Suprapubic skin (tissue), 2 donors: Measurements from ENCODE around the gene NAALADL2.

Experiments
- EP300 ChIP-seq: sonication (generic); formaldehyde crosslinking; IDR thresholded peaks from one replicate; pipeline ENCODE4 v1.6.1; 2017; ENCODE audit warnings: antibody characterized with exemption
- POLR2A ChIP-seq, 2 donors: fragments of 450-650 bp; IDR thresholded peaks; one replicate each; pipeline ENCODE4 v1.6.1; 2017; ENCODE audit warnings: antibody characterized with exemption in 2 of 2, mild to moderate bottlenecking in 2 of 2, moderate library complexity in 2 of 2

DNA sequence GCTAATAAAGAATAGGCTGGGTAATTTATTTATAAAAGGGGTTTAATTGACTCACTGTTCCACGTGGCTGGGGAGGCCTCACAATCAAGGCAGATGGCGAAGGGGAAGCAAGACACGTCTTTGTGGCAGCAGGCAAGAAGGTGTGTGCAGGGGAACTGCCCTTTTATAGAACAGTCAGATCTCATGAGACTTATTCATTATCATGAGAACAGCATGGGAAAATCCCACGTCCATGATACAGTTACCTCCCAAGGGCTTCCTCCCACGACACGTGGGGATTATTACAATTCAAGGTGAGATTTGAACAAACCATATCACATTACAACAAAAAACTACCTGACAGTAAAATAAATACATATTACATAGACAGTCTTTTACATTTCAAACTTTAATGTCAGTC, 414.9 kb downstream of the NAALADL2 start:
- TF ChIP-seq EP300 (no peak), POLR2A (IDR thresholded peaks at IDR 0.05) (no peak)
